OCI-LY7 (cell line): ENCODE measurements around the gene PRKG1. TPM values are rescaled to one million over a fixed set of nuclear protein-coding genes. Genes with fewer than 3 reads are reported as not detected.

ENCODE experiments used
- BruUV-seq: library from RNA; stranded (reverse); fragments of 400-500 nt; replicated peaks from 2 replicates; lab custom pipeline; 2021; lab: Mats Ljungman, UMichigan
- CTCF ChIA-PET: fragments of 300-600 bp; sonication (Branson Sonifier 250); formaldehyde crosslinking; loops from one replicate; lab custom pipeline; 2022; ENCODE audit warnings: antibody characterized with exemption; ENCODE audit not compliant: unreplicated experiment; lab: Charles Lee
- POLR2A ChIA-PET: fragments of 300-600 bp; sonication (Branson Sonifier 250); formaldehyde crosslinking; loops from one replicate; lab custom pipeline; 2022; ENCODE audit warnings: antibody characterized with exemption; lab: Charles Lee
- DNase-seq: peaks from one replicate; pipeline ENCODE4 v3.0.0-alpha.2; 2015; ENCODE audit warnings: low spot score
- H2AFZ ChIP-seq: fragments of 200-600 bp; sonication (generic), shearing (Covaris generic); 2 replicates; pipeline ENCODE4 v1.6.1; 2014; ENCODE audit warnings: mild to moderate bottlenecking, antibody characterized with exemption, low read length, moderate library complexity
- H3K27ac ChIP-seq: fragments of 200-600 bp; sonication (generic); 2 replicates; pipeline ENCODE4 v1.5.1; 2014; ENCODE audit warnings: mixed run types, low read depth, mild to moderate bottlenecking, moderate library complexity, low read length, inconsistent platforms; ENCODE audit not compliant: poor library complexity, severe bottlenecking
- H3K36me3 ChIP-seq: fragments of 200-600 bp; sonication (generic); 2 replicates; pipeline ENCODE4 v1.6.1; 2014; ENCODE audit warnings: mild to moderate bottlenecking, antibody characterized with exemption, low read length, moderate library complexity, mixed read lengths; ENCODE audit not compliant: insufficient read depth
- H3K4me1 ChIP-seq: fragments of 200-600 bp; sonication (generic); 2 replicates; pipeline ENCODE4 v1.5.1; 2014; ENCODE audit warnings: mild to moderate bottlenecking, low read length; ENCODE audit not compliant: insufficient read depth, poor library complexity, severe bottlenecking
- H3K4me2 ChIP-seq: fragments of 200-600 bp; sonication (generic); 2 replicates; pipeline ENCODE4 v1.6.1; 2014; ENCODE audit warnings: mild to moderate bottlenecking, low read length
- H3K4me3 ChIP-seq: fragments of 200-600 bp; sonication (generic); 2 replicates; pipeline ENCODE4 v1.5.1; 2014; ENCODE audit warnings: mild to moderate bottlenecking, low read depth, low read length; ENCODE audit not compliant: poor library complexity, severe bottlenecking
- H3K79me2 ChIP-seq: fragments of 200-600 bp; sonication (generic); 2 replicates; pipeline ENCODE4 v1.6.1; 2016; ENCODE audit warnings: low read depth, mild to moderate bottlenecking, low read length, moderate library complexity, mixed read lengths; ENCODE audit not compliant: insufficient read depth
- H3K9me2 ChIP-seq: fragments of 200-600 bp; sonication (generic); 2 replicates; pipeline ENCODE4 v1.6.1; 2016; ENCODE audit warnings: mild to moderate bottlenecking, low read length, mixed read lengths; ENCODE audit not compliant: insufficient read depth
- H3K9me3 ChIP-seq: fragments of 200-600 bp; sonication (generic); 2 replicates; pipeline ENCODE4 v1.6.1; 2014; ENCODE audit warnings: mild to moderate bottlenecking, mixed run types, low read length, mixed read lengths
- H4K20me1 ChIP-seq: fragments of 200-600 bp; sonication (generic); 2 replicates; pipeline ENCODE4 v1.6.1; 2014; ENCODE audit warnings: mild to moderate bottlenecking, antibody characterized with exemption, low read length, moderate library complexity, mixed read lengths; ENCODE audit not compliant: insufficient read depth
- EZH2phosphoT487 ChIP-seq: fragments of 200-600 bp; sonication (generic); IDR thresholded peaks from 2 replicates; pipeline ENCODE4 v1.6.1; 2018; ENCODE audit warnings: low read depth, borderline replicate concordance, mild to moderate bottlenecking, mixed run types, antibody characterized with exemption, low read length, moderate library complexity, mixed read lengths
- intact Hi-C: fragments of 100-400 bp; cut with micrococcal nuclease; formaldehyde crosslinking; loops from one replicate; pipeline ENCODE4 v1.10.0; 2022; ENCODE audit not compliant: unreplicated experiment
- total RNA-seq, 2 experiments: library from RNA; depleted of rRNA in 1 of 2; stranded (reverse); fragments of >200 nt in 1 of 2; shearing (Covaris generic) in 1 of 2; gene quantifications; 2 replicates each; pipeline ENCODE4 v1.2.3, GENCODE V29; 2014 to 2022
- TF ChIP-seq, protein P1 (sequence below): fragments of 200-600 bp; sonication (generic); conservative IDR thresholded peaks from 2 replicates; pipeline ENCODE4 v1.5.1; 2014; ENCODE audit warnings: mild to moderate bottlenecking, antibody characterized with exemption, low read length, moderate library complexity, mixed read lengths

PRKG1 gene
- total RNA-seq, 2 experiments from 2014 or later: not detected

DNA sequence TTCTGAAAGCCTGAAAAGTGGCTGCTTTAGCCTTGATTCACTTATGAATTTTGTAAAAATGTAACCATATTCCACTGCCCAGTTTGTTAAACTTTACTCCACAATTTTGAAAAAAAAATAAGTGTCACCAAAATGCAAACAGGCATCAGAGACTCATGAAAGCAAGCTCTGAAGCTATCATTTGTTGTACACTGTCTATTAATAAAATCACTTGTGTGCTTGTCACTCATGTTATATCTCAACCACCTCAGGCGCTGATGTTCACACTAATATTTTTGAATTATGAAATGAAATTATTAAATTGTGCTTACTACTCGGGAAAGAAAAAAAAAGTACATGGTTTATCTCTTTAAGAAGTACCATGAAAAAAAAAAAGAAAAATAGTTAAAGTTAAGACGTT is 1205.3 kb downstream of the PRKG1 start:
- Histone ChIP-seq H3K9me2 (no peaks in the 10 kb centered on the region), H3K9me3 (no peaks in the 10 kb centered on the region), H3K79me2 (no peaks in the 10 kb centered on the region), H3K4me3 (no peak overlapping the region), H3K4me2 (no peak overlapping the region), H3K36me3 (no peaks in the 10 kb centered on the region), H3K27ac (no peak overlapping the region), H4K20me1 (no peaks in the 10 kb centered on the region), H3K4me1 (no peaks in the 10 kb centered on the region), H2AFZ (no peak overlapping the region)
- CTCF ChIA-PET: no interaction called here
- no TSS peak for BruUV-seq
- TF ChIP-seq, protein P1, sequence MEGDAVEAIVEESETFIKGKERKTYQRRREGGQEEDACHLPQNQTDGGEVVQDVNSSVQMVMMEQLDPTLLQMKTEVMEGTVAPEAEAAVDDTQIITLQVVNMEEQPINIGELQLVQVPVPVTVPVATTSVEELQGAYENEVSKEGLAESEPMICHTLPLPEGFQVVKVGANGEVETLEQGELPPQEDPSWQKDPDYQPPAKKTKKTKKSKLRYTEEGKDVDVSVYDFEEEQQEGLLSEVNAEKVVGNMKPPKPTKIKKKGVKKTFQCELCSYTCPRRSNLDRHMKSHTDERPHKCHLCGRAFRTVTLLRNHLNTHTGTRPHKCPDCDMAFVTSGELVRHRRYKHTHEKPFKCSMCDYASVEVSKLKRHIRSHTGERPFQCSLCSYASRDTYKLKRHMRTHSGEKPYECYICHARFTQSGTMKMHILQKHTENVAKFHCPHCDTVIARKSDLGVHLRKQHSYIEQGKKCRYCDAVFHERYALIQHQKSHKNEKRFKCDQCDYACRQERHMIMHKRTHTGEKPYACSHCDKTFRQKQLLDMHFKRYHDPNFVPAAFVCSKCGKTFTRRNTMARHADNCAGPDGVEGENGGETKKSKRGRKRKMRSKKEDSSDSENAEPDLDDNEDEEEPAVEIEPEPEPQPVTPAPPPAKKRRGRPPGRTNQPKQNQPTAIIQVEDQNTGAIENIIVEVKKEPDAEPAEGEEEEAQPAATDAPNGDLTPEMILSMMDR: no peak
- no peak for TF ChIP-seq EZH2phosphoT487
- intact Hi-C loops: no loop called here
- no peak for DNase-seq
- POLR2A ChIA-PET: interaction anchor here (0.7 kb wide), 1 partner anchor 20 kb away, joined by 3 read pairs; no protein-coding TSS in a partner anchor

DNA sequence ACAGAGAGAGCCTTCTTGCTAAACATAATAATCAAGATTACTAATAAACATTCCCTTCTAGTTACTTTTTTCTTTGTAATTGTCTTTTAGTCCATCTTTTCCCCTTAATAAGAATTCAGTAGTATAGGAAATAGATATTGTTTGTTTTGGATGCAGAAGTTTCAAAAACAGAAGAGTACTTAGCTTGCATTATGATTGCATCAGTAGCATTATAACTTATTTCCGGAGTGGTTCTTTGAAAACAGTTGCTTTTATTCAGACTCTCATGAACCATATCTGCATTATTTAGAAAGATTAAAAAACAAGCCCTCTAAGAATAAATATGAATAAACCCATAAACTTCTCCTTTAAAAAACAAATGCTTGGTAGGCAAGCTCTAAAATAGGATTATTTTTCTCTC is 1205.8 kb downstream of the PRKG1 start:
- CTCF ChIA-PET: no interaction called here
- no peaks in the 10 kb centered on the region for H3K36me3 ChIP-seq

DNA sequence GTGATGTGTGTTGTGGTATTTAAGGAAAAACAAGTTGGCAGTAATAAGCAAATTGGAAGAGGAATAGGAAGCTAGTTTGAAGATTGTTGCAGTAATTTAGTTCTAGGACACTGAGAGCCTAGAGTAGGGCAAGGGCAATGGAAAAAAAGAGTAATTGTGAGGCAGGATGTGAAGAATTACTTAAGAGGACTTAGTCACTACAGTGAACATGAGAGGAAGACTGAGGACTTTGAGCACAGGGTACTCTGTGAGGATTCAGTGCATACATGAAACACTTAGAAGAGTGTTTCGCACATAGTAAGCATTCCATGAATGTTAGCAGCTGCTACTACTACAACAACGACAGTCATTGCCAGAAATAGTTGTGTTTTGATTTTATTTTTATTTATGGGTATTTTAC is 1208.9 kb downstream of the PRKG1 start:
- Histone ChIP-seq H4K20me1 (no peaks in the 10 kb centered on the region), H3K4me2 (no peak overlapping the region), H3K9me3 (no peaks in the 10 kb centered on the region), H3K27ac (no peak overlapping the region), H3K36me3 (no peaks in the 10 kb centered on the region), H2AFZ (no peak overlapping the region), H3K9me2 (no peaks in the 10 kb centered on the region), H3K79me2 (no peaks in the 10 kb centered on the region), H3K4me3 (no peak overlapping the region), H3K4me1 (no peaks in the 10 kb centered on the region)
- TF ChIP-seq, protein P1: no peak
- no peak for TF ChIP-seq EZH2phosphoT487
- BruUV-seq: no TSS peak
- ChIA-PET CTCF (no interaction called here), POLR2A (interaction anchor here (0.6 kb wide), 1 partner anchor 191 kb away, joined by 3 read pairs; no protein-coding TSS in a partner anchor)
- no peak for DNase-seq
- intact Hi-C loops: no loop called here

More for the DNA sequence above, 1205.8 kb downstream of the PRKG1 start:
- POLR2A ChIA-PET: no interaction called here
- Histone ChIP-seq H2AFZ (no peak overlapping the region), H4K20me1 (no peaks in the 10 kb centered on the region), H3K79me2 (no peaks in the 10 kb centered on the region), H3K4me3 (no peak overlapping the region), H3K27ac (no peak overlapping the region), H3K4me1 (no peaks in the 10 kb centered on the region), H3K4me2 (no peak overlapping the region), H3K9me2 (no peaks in the 10 kb centered on the region), H3K9me3 (no peaks in the 10 kb centered on the region)
- BruUV-seq: no TSS peak
- no peak for DNase-seq
- intact Hi-C loops: no loop called here
- TF ChIP-seq EZH2phosphoT487: no peak
- TF ChIP-seq, protein P1: no peak
